GM19372 (cell line): ENCODE data around the gene ADCY10.
"Not testable (repeated sequence)": the region's sequence is repeated elsewhere in the genome, so short reads cannot be mapped to it uniquely, and the experiment has no call there.

Experiments used
- ATAC-seq: cut with Tn5 transposase; IDR thresholded peaks from one replicate; pipeline ENCODE4 v1.9.1; 2021; ENCODE audit warnings: mild to moderate bottlenecking, low read depth, moderate library complexity; ENCODE audit not compliant: unreplicated experiment

Gene ADCY10

DNA sequence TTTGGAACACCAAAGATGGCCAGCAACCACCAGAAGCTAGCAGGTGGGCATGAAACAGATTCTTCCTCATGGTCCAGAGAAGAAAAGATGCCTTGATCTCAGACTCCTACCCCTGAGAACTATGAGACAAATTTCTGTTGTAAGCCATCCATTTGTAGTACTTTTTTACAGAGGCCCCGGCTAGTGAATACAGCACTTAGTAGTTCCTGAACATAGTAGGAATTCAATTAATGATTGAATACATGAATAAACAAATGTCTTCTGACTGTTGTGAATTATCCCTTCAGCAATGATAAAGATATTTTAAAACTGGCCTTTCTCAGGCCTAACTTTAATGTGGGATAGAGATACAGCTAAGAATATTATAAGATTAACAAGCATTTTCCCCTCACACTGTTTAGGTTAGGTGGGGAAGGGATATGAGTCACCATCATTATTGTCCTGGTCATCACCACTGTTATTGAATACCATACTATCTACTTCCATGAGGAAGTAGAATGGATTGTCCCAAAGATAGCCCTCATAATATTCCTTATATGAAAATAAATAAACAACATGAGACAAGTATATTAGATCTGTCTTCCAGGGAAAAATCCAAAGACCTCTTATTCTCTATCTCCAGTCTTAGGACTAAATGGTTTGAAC is 51.4 kb downstream of the ADCY10 start:
- no peak for ATAC-seq

DNA sequence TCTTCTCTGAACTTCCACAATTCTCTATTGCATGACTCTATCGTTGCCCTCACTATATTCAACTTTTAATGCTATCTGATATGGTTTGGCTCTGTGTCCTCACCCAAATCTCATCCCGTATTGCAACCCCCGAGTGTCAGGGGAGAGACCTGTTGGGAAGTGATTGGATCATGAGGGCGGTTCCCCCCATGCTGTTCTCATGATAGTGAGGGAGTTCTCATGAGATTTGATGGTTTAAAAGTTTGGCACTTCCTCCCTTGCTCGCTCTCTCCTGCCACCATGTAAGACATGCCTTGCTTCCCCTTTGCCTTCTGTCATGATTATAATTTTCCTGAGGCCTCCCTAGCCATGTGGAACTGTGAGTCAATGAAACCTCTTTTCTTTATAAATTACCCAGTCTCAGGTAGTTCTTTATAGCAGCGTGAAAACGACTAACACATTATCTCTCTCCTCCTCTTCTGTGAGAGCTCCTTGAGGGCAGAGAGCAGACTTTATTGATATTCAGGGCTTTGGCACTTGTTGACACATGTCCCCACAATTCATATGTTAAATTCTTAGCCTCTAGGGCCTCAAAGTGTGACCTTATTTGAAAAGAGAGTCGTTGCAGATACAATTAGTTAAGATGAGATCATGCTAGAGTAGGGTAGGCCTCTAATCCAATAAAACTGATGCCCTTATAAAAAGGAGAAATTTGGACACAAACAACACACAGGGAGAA is 52.1 kb downstream of the ADCY10 start:
- no peak for ATAC-seq

DNA sequence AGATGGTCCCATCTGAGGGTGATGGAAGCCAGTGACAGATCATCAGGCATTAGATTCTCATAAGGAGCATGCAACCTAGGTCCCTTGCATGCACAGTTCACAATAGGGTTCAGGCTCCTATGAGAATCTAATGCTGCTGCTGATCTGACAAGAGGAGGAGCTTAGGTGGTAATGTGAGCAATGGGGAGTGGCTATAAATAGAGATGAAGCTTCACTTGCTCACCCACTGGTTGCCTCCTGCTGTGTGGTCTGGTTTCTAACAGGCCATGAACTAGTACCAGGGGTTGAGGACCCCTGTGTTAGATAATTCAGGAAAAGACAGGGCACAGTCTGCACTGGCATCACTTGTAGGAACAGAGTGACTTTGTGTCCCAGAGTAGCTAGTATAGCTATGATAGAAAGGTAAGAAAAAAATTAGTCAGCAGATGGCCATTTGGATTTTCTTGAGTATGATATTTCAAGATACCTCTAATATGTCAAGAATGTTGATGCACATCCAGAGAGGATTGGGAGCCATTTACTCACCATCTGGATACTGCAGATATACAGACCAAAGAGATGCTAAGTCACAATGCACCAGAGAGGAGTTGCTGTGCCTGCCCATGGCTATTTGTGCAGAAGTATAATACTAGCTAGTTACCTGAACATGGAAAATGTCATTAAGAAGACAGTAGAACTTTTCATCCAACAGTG is 53.6 kb downstream of the ADCY10 start:
- no peak for ATAC-seq

DNA sequence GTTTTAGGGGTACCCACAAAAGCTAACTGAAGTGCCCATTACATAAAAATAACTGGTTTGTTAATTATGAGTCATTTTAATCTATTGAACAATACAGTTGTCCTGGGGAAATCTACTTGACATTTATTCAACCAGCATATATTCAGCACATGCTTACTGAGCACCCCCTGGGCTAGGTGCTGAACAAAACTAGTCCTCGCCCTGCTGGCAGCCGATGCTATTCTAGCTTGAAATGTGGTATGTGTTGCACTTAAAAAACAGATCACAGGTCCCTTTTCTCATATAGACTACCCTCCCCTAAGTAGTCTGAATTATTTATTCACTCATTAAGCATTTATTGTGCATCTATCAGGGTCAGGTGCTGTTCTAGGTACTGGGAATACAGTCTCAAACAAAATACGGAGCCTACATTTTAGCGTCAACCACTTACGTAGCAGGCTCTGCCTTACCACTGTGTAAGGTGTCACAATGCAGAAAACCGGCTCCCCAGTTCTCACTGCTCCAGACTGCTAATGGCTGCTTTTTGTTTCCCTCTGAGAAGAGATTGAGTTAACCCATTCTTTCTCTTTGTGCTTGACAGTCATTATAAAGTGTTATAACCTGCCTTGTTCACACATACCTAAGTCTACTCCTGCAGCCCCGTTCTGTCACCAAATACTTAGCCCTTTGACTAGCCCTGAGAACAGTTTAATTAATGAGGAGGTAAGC is 57.1 kb downstream of the ADCY10 start:
- no peak for ATAC-seq

- no peak for ATAC-seq
These were observed 59.8 kb downstream of the ADCY10 start for GRCh38 chr1:167854184-167854583.

GRCh38 chr1:167849666-167850065 is 64.3 kb downstream of the ADCY10 start:
- no peak for ATAC-seq

DNA sequence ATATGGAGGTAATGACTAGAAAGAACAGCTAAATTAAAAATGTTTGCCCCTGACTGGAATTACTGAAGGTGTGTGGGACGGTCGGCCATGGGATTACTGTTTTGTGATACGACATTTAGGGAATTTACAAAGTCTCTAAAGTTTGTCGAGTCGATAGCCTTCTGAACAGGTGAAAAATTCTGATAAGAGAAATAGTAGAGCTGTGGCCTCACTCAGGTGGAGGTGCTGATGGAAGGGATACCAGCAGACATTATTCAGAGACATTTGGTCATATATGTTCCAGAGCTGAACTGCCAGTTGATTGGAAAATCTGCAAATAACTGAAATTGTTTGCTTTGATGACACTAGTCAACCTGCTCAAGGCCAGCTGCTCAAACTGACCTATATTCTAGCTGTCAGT is 71.1 kb downstream of the ADCY10 start:
- ATAC-seq, result no peak

DNA sequence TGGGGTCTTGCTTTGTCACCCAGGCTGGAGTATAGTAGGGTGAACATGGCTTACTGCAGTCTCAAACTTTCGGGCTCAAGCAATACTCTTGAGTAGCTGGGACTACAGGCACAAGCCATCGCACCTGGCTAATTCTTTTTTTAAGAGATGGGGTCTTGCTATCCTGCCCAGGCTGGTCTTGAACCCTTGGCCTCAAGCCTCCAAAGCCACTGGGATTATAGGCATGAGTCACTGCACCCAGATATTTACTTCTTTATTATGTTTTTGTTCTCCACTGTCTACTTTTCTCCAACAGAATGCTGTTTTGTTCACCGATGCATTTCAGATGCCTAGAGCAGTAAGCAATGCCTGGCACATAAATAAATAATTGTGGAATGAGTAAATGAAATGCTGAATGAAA is 72.4 kb downstream of the ADCY10 start:
- no peak for ATAC-seq

- ATAC-seq, result no peak
These were observed 74.9 kb downstream of the ADCY10 start for GRCh38 chr1:167839009-167839408.

GRCh38 chr1:167837326-167837725 is 76.6 kb downstream of the ADCY10 start:
- no peak for ATAC-seq

DNA sequence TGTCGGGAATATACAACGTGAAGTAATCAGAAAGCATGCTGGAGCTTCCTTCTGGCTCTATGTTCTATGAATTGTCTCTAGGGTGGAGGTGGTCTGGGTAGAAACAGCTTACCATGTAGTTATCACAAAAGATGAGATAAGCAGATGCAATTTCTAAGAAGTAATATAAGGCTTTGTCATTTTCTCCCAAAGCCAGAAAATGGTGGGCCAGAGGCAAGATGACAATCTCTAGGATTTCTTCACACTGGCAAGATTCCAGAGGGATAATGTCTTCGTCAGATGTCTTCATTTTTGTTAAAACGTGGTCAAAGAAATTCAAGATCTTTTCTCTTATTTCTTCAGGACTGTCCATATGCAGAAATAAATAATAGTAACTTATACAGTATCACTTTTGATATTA is 77.7 kb downstream of the ADCY10 start:
- no peak for ATAC-seq

DNA sequence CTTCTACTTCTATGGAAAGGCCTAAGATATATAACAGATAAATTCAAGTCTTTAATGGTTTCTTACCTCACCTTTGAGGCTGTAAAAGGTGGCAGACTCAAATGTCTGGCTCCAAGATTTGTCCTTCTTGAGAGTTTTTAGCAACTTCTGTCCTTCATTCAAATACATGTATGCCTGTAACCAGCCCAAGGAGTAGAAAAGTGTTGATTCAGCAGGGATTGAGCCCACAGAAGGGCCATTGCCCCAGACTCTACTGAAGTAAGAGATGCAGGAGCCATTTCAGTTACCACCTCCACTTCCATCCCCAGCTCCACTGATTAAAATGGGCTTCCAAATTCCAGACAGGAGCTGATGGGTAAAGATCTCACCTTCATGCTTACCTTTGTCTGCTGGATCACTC is 80.0 kb downstream of the ADCY10 start:
- ATAC-seq, result no peak

DNA sequence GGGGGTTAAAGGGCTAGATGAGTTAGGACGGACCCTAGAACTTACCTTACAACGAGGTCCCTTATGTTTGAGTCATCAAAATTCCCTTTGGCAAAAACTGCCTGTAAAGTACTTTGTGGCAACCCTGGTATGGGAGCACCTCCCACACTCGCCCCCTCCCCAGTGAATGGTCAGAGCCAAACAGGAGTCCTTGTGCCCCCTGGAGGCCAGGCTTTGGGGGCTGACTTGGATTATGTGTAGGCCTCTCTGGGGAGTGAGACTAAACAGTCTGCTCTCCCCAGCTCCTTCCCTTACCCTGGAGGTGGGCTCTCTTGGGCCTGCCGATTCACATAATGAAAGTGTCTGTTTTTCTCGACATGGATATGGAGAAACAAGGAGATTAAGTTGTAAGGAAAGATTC is 81.2 kb downstream of the ADCY10 start:
- no peak for ATAC-seq

DNA sequence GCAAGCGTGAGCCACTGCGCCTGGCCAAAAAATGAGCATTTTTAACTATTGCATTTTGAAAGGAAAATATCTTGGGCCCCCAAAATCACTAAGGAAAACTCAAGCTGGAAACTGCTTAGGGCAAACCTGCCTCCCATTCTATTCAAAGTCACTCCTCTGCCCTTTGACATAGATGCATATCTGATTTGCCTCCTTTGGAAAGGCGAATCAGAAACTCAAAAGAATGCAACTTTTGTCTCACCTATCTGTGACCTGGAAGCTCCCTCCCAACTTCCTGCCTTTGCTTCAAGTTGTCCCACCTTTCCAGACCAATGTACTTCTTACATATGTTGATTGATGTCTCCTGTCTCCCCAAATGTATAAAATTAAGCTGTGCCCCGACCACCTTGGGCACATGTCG is 83.3 kb downstream of the ADCY10 start:
- not testable (repeated sequence) for ATAC-seq

DNA sequence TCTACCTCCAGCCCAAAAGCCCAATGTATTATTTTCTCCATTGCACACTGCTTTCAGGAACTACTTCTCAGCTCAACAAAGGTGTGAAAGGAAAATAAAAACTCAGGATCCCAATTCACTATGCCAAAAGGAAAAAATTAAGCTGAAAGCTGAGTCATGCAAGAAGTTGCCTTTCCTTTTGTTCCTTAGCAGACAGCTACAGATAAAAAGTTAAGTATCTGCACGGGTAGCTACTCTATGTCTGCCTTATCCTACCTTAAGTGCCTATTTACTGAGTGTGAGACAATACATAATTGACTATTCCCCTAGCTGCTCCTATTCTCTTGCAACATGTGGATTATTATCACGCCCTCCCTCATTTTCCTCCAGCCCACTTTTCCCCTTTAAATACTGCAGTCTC is 84.1 kb downstream of the ADCY10 start:
- no peak for ATAC-seq

GRCh38 chr1:167826127-167826526 is 87.8 kb downstream of the ADCY10 start:
- ATAC-seq, result no peak

DNA sequence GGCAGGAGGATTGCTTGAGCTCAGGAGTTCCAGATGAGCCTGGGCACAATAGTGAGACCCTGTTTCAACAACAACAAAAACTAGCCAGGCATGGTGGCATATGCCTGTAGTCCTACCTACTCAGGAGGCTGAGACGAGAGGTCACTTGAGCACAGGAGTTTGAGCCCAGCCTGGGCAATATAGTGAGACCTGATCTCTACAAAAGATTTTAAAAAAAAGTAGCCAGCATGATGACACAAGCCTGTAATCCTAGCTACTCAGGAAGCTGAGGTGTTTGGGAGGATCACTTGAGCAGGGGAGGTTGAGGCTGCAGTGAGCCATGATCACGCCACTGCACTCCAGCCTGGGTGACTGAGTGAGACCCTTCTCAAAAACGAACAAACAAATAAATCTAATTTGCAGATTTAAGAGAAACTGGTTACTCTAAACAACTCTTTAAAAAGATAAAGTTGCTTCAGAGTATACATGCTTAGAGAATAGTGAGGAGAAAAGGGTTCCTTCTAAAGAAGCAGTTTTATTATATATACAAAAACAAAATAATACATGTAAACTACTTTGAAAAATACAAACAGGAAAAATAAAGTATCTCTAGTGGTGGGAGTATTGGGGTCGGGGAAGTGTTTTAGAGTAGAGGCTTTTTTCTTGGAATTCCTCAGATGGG is 88.4 kb downstream of the ADCY10 start:
- no peak for ATAC-seq

- ATAC-seq, result no peak
These were observed 89.7 kb downstream of the ADCY10 start for GRCh38 chr1:167824163-167824794.

DNA sequence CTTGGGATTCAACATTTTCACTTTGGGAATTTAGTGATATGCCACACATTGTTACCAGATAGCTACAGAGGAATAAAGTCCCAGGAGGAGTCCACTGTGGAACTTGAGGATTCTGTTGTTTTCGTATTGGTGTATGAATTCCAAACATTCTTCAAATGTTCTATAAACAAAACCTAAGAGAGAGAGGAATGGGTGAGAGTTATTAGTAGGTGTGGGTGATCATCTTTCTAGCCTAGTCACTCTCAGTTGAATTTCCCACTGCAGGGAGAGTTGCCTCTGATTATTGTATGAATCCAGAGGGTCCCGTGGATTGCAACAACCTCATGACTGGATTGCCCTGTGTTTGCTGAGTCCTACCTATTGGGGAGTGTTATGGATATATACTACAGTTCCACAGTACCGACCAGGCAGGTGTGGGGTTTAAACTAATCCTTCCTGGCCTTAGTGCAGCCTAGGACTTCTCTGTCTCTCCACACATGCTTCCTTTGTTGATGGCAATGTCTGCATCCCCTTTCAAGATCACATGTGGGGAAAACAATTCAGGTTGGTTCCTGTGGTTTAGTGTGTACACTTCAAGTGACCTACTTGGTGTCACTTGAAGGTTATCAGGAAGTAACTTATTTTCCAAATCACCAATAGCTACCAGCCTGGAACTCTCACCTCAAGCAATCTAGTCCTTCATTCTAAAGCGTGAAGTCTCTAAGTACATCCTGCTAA is 91.8 kb downstream of the ADCY10 start:
- ATAC-seq, result no peak

GRCh38 chr1:167821356-167821685 is 92.6 kb downstream of the ADCY10 start:
- no peak for ATAC-seq
